GM23248 (cell line): ENCODE results near the gene ATP6V1E1. TPM values are rescaled to one million over a fixed set of nuclear protein-coding genes. Genes with fewer than 3 reads are reported as not detected.
"Not testable (repeated sequence)": the region's sequence is repeated elsewhere in the genome, so short reads cannot be mapped to it uniquely, and the experiment has no call there.

Experiments
- DNase-seq: peaks from one replicate; pipeline ENCODE4 v3.0.0-alpha.2; 2015
- H2AFZ ChIP-seq: fragments of 200-600 bp; sonication (generic); 2 replicates; pipeline ENCODE4 v1.6.1; 2016; ENCODE audit warnings: antibody characterized with exemption
- H3F3A ChIP-seq: fragments of 200-600 bp; sonication (generic); 2 replicates; pipeline ENCODE4 v1.6.1; 2016; ENCODE audit warnings: mild to moderate bottlenecking, antibody characterized with exemption, mixed run types; ENCODE audit not compliant: insufficient read depth
- H3K27ac ChIP-seq: fragments of 200-600 bp; sonication (generic); 2 replicates; pipeline ENCODE4 v1.5.1; 2016; ENCODE audit warnings: mild to moderate bottlenecking
- H3K27me3 ChIP-seq: fragments of 200-600 bp; sonication (generic); replicated peaks from 2 replicates; pipeline ENCODE4 v1.6.1; 2016; ENCODE audit warnings: mild to moderate bottlenecking; ENCODE audit not compliant: insufficient read depth
- H3K36me3 ChIP-seq: fragments of 200-600 bp; sonication (generic); 2 replicates; pipeline ENCODE4 v1.6.1; 2016; ENCODE audit warnings: low read depth, mild to moderate bottlenecking
- H3K4me1 ChIP-seq: fragments of 200-600 bp; sonication (generic); 2 replicates; pipeline ENCODE4 v1.6.1; 2016; ENCODE audit warnings: mild to moderate bottlenecking; ENCODE audit not compliant: insufficient read depth
- H3K4me2 ChIP-seq: fragments of 200-600 bp; sonication (generic); one replicate; pipeline ENCODE4 v1.6.1; 2016; ENCODE audit warnings: mild to moderate bottlenecking; ENCODE audit not compliant: unreplicated experiment
- H3K4me3 ChIP-seq: fragments of 200-600 bp; sonication (generic); 2 replicates; pipeline ENCODE4 v1.5.1; 2016; ENCODE audit warnings: mild to moderate bottlenecking
- H3K79me2 ChIP-seq: fragments of 200-600 bp; sonication (generic); 2 replicates; pipeline ENCODE4 v1.6.1; 2016; ENCODE audit warnings: mild to moderate bottlenecking; ENCODE audit not compliant: insufficient read depth
- H3K9ac ChIP-seq: fragments of 200-600 bp; sonication (generic); 2 replicates; pipeline ENCODE4 v1.6.1; 2016; ENCODE audit warnings: mild to moderate bottlenecking
- H3K9me2 ChIP-seq: fragments of 200-600 bp; sonication (generic); 2 replicates; pipeline ENCODE4 v1.6.1; 2016; ENCODE audit warnings: mixed run types, mild to moderate bottlenecking, moderate library complexity; ENCODE audit not compliant: insufficient read depth
- H3K9me3 ChIP-seq: fragments of 200-600 bp; sonication (generic); one replicate; pipeline ENCODE4 v1.6.1; 2017; ENCODE audit warnings: low read depth
- H4K20me1 ChIP-seq: fragments of 200-600 bp; sonication (generic); 2 replicates; pipeline ENCODE4 v1.6.0; 2016; ENCODE audit not compliant: insufficient read depth
- EZH2 ChIP-seq: fragments of 200-600 bp; sonication (generic); IDR thresholded peaks from 2 replicates; pipeline ENCODE4 v1.6.1; 2018; ENCODE audit warnings: antibody characterized with exemption, mild to moderate bottlenecking; ENCODE audit not compliant: insufficient read depth, poor library complexity, severe bottlenecking
- EZH2phosphoT487 ChIP-seq: fragments of 200-600 bp; sonication (generic); IDR thresholded peaks from 2 replicates; pipeline ENCODE4 v1.6.1; 2018; ENCODE audit warnings: antibody characterized with exemption, moderate library complexity, mild to moderate bottlenecking, low read depth; ENCODE audit not compliant: insufficient read depth
- WGBS, 2 experiments: methylation state at CpG; one replicate each; pipeline ENCODE4 v1.1.6; 2015 to 2017; ENCODE audit warnings: low lambda C conversion rate in 2 of 2, low coverage in 1 of 2; ENCODE audit errors: missing lambda C conversion rate in 2 of 2; 5-methylcytosine and 5-hydroxymethylcytosine counted together
- in situ Hi-C: fragments of 300-500 bp; cut with MboI; formaldehyde crosslinking; loops from 2 replicates; pipeline ENCODE4 v1.15.0; 2020
- polyA plus RNA-seq: library from polyadenylated mRNA; unstranded; fragments of >200 nt; fragmentation: Nextera tagmentation; extraction: Ambion mirVana; gene quantifications from 2 replicates; pipeline ENCODE4 v1.2.1, GENCODE V29; 2016
- total RNA-seq: library from RNA; depleted of rRNA; stranded (reverse); fragments of >200 nt; shearing (Covaris generic); gene quantifications from 2 replicates; pipeline ENCODE4 v1.2.3, GENCODE V29; 2014

ATP6V1E1 gene
- total and polyA plus RNA-seq, 2 experiments from 2014 or later, result 113 to 131 TPM

GRCh38 chr22:17637490-17638181, 9.1 kb upstream of the ATP6V1E1 start:
- H3K36me3 ChIP-seq, result no peaks in the 10 kb centered on the region
- in situ Hi-C loops, result no loop called here
- peaks cover 35% of the 10 kb centered on the region for H3K79me2 ChIP-seq
- peaks cover 33% of the 10 kb centered on the region for H3K4me1 ChIP-seq
- H2AFZ ChIP-seq, result peak overlapping the region; percentile 87
- no peaks in the 10 kb centered on the region for H4K20me1 ChIP-seq
- WGBS, 2 experiments, result 56% methylated on average over 10 of the region's 10 CpGs
- no peak for TF ChIP-seq EZH2
- TF ChIP-seq EZH2phosphoT487, result no peak
- DNase-seq, result no peak
- H3K9ac ChIP-seq, result peak overlapping the region; percentile 91
- H3K9me3 ChIP-seq, result no peaks in the 10 kb centered on the region
- no peaks in the 10 kb centered on the region for H3K27me3 ChIP-seq
- no peaks in the 10 kb centered on the region for H3K9me2 ChIP-seq
- H3K4me2 ChIP-seq, result peak overlapping the region; percentile 96
- H3F3A ChIP-seq, result peaks cover 33% of the 10 kb centered on the region
- peak overlapping the region; percentile 85 for H3K4me3 ChIP-seq
- peak overlapping the region; percentile 86 for H3K27ac ChIP-seq

DNA sequence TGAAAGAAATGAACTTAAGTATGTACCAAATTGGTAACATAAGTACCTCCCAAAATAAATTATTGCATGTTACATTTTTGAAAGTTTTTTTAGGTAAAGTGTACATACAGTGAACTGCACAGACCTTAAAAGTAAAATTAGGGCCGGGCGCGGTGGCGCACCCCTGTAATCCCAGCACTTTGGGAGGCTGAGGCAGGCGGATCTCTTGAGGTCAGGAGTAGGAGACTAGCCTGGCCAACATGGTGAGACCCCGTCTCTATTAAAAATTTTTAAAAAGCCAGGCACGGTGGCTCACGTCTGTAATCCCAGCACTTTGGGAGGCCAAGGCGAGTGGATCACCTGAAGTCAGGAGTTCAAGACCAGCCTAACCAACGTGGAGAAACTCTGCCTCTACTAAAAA, 8.3 kb upstream of the ATP6V1E1 start:
- DNase-seq, H3K27ac ChIP-seq, H3K4me2 ChIP-seq, in situ Hi-C loops, H3K9me3 ChIP-seq, H4K20me1 ChIP-seq, H3K27me3 ChIP-seq, H2AFZ ChIP-seq, H3K4me3 ChIP-seq, H3K36me3 ChIP-seq, H3K9ac ChIP-seq, H3K9me2 ChIP-seq: not testable (repeated sequence)
- 78 to 79% methylated on average over 10 of the region's 10 CpGs for WGBS, 2 experiments
- Histone ChIP-seq H3F3A (peaks cover 41% of the 10 kb centered on the region), H3K4me1 (peaks cover 39% of the 10 kb centered on the region), H3K79me2 (peaks cover 27% of the 10 kb centered on the region)

DNA sequence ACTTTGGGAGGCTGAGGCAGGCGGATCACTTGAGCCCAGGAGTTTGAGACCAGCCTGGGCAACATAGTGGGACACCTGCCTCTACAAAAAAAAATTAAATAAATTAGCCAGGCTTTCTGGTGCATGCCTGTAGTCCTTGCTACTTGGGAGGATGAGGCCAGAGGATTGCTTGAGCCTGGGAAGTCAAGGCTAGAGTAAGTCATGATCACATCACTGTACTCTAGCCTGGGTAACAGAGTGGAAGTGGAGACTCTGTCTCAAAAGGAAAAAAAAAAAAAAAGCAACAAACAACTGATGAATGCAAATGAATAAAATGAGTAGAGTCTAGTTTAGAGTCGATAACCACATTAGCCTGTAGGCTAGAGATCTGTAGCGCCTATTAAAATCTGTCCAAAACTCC, 6.1 kb upstream of the ATP6V1E1 start:
- Histone ChIP-seq H2AFZ (no peak overlapping the region), H3K9me3 (no peaks in the 10 kb centered on the region), H3F3A (peaks cover 36% of the 10 kb centered on the region), H3K27ac (peak overlapping the region; percentile 43; the same call in 1 of the 2 replicates), H3K4me2 (no peak overlapping the region), H4K20me1 (no peaks in the 10 kb centered on the region), H3K9me2 (no peaks in the 10 kb centered on the region), H3K9ac (no peak overlapping the region), H3K79me2 (peaks cover 7% of the 10 kb centered on the region), H3K4me3 (no peak overlapping the region), H3K36me3 (no peaks in the 10 kb centered on the region), H3K4me1 (peaks cover 31% of the 10 kb centered on the region), H3K27me3 (no peaks in the 10 kb centered on the region)
- in situ Hi-C loops, result no loop called here
- DNase-seq, result peak; percentile 75
- 46 to 48% methylated on average over 3 of the region's 3 CpGs for WGBS, 2 experiments
- TF ChIP-seq EZH2, result no peak
- no peak for TF ChIP-seq EZH2phosphoT487

GRCh38 chr22:17633998-17634323, 5.4 kb upstream of the ATP6V1E1 start:
- no peak overlapping the region for H3K4me3 ChIP-seq
- TF ChIP-seq EZH2phosphoT487 (no peak), EZH2 (no peak)
- no peaks in the 10 kb centered on the region for H3K36me3 ChIP-seq
- H3F3A ChIP-seq, result peaks cover 30% of the 10 kb centered on the region
- peaks cover 8% of the 10 kb centered on the region for H3K79me2 ChIP-seq
- no peaks in the 10 kb centered on the region for H3K9me2 ChIP-seq
- H3K9ac ChIP-seq, result 0 out of 2 replicates have a peak overlapping the region, but pooled peaks have one; percentile 51
- H2AFZ ChIP-seq, result 0 out of 2 replicates have a peak overlapping the region, but pooled peaks have one; percentile 9
- WGBS, 2 experiments, result 67 to 70% methylated on average over 3 of the region's 3 CpGs
- H3K27ac ChIP-seq, result peak overlapping the region; percentile 84
- peaks cover 33% of the 10 kb centered on the region for H3K4me1 ChIP-seq
- H3K27me3 ChIP-seq, result no peaks in the 10 kb centered on the region
- in situ Hi-C loops, result no loop called here
- no peaks in the 10 kb centered on the region for H3K9me3 ChIP-seq
- H4K20me1 ChIP-seq, result no peaks in the 10 kb centered on the region
- no peak overlapping the region for H3K4me2 ChIP-seq
- DNase-seq, result no peak
